A673 (cell line): ENCODE data around the gene ZNF417.

Source experiments
- CTCF ChIP-seq: fragments of 300-800, 200-600 bp; sonication (generic); conservative IDR thresholded peaks from 2 replicates; pipeline ENCODE4 v1.5.1; 2017; ENCODE audit warnings: low read depth, mild to moderate bottlenecking, antibody characterized with exemption, low read length, moderate library complexity, mixed read lengths
- EZH2 ChIP-seq: fragments of 200-600 bp; sonication (generic); IDR thresholded peaks from 2 replicates; pipeline ENCODE4 v1.6.1; 2017; ENCODE audit warnings: borderline replicate concordance, low read depth, mild to moderate bottlenecking, mixed read lengths, antibody characterized with exemption, low read length; ENCODE audit not compliant: poor library complexity, severe bottlenecking

- no peak for TF ChIP-seq CTCF
- no peak for TF ChIP-seq EZH2
These were observed 18.7 kb upstream of the ZNF417 start, which contains the start of gene ZNF418 for GRCh38 chr19:57934820-57935665.
